Subcutaneous adipose tissue (tissue), 4 donors: ENCODE measurements around the gene ATXN7L3. TPM values are rescaled to one million over a fixed set of nuclear protein-coding genes. Genes with fewer than 3 reads are reported as not detected.

Experiments
- total RNA-seq, 4 donors: library from RNA; depleted of rRNA; stranded (reverse); fragments of >200 nt; gene quantifications; one replicate each; pipeline ENCODE4 v1.1.0, GENCODE V29; 2016
- TF ChIP-seq, protein P1 (sequence below): fragments of 450-650 bp; IDR thresholded peaks from one replicate; pipeline ENCODE4 v1.5.1; 2016; ENCODE audit warnings: low read depth, mild to moderate bottlenecking, control low read depth, antibody characterized with exemption, moderate library complexity

Gene ATXN7L3
- total RNA-seq, 4 donors from 2014 or later, result 11.7 to 31.6 (median 28.2) TPM

- TF ChIP-seq, protein P1, sequence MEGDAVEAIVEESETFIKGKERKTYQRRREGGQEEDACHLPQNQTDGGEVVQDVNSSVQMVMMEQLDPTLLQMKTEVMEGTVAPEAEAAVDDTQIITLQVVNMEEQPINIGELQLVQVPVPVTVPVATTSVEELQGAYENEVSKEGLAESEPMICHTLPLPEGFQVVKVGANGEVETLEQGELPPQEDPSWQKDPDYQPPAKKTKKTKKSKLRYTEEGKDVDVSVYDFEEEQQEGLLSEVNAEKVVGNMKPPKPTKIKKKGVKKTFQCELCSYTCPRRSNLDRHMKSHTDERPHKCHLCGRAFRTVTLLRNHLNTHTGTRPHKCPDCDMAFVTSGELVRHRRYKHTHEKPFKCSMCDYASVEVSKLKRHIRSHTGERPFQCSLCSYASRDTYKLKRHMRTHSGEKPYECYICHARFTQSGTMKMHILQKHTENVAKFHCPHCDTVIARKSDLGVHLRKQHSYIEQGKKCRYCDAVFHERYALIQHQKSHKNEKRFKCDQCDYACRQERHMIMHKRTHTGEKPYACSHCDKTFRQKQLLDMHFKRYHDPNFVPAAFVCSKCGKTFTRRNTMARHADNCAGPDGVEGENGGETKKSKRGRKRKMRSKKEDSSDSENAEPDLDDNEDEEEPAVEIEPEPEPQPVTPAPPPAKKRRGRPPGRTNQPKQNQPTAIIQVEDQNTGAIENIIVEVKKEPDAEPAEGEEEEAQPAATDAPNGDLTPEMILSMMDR, result no peak
Observed at GRCh38 chr17:44221084-44221861, 21.6 kb upstream of the ATXN7L3 start.

GRCh38 chr17:44220213-44221083 is 20.8 kb upstream of the ATXN7L3 start:
- TF ChIP-seq, protein P1, result no peak

DNA sequence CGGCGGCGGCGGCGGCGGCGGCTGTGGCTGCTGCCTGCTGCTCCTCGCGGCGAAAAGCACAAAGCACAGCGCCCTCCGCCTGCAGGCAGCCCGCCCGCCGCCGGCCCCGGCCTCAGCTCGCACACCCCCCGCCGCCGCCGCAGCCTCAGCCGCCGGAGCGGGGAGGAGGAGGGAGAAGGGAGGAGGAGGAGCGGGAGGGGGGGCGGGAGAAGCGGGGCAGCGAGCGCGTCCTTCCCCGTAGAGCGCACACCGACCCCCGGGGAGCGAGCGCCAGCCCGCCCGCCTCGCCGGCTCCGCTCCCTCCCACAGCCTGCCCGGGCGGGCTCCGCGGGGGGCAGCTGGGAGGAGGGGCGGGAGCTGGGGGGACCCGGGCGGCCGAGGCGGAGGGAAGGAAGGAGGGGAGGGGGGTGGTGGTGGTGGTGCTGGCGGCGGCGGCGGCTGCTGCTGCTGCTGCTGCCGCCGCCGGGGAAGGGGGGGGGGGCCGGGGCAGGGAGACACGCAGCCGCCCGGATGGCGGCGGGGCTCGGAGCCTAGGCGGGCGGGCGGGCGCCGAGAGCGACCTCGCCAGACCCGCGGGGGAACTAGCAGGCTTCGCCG is 20.0 kb upstream of the ATXN7L3 start, which contains the start of gene UBTF:
UBTF (minus strand) TSS at position 60 of the 597 bp plus-strand sequence. CDS start 1,446 bp downstream, outside the sequence.
- TF ChIP-seq, protein P1, result no peak

DNA sequence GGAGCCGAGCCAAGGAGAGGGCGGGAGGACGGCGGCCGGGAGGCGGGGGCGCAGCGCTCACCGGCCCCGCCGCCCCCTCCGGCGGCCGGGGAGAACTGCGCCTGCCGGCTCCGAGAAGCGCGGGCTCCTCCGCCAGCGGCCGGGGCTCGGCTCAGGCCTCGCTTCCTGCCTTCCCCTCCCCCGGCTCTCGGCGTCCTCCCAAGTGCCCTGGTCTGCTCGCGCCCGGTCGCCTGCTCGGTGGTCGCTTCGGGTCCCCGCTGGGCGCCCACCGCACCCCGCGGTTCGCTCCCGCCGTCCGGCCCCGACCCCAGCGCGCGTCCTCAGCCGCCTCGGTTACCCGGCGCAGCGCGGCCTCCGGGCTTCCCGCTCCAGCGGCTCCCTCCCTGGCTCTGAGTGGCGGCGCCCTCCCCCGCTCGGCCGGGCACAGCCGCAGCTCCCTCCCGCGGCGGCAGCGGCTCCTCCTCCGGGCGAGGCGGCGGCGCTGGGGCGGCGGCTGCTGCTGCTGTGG is 19.5 kb upstream of the ATXN7L3 start:
- TF ChIP-seq, protein P1, result no peak

GRCh38 chr17:44218344-44219107 is 18.8 kb upstream of the ATXN7L3 start:
- TF ChIP-seq, protein P1, result no peak

DNA sequence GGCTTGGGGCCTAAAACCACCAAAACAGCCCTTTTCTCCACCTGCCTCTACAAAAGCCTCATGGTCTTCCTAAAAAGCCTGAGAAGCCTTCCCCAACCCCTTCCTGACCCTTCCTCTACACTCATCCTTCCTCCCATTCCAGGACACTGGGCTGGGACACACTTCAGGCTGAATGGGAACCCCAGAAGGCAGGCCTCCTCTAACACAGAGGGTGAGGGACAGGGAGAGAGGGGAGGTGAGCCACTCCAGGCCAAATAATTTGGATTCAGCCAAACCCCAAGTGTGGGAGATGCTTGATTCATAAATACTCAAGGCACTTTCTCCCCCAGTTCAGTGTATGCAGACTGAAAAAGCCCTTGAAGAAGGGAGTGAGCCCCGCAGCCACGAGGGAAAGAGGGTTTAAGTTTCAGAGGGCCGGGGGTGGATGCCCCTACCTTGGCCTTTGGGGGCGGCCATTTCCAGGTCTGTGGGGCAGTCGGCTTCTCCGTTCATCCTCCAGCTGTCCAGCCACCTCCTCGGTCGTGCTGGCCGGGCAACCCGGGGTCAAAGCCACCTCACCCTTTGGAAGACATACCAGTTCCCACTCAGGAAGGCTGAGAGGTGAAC is 18.2 kb upstream of the ATXN7L3 start:
- TF ChIP-seq, protein P1, result no peak
